Skeletal muscle tissue (tissue), 4 donors: Measurements from ENCODE around the gene TMEM108. TPM values are rescaled to one million over a fixed set of nuclear protein-coding genes. Genes with fewer than 3 reads are reported as not detected.

Source experiments
- H3K27ac ChIP-seq: one replicate; pipeline ENCODE4 v1.7.0; 2013; ENCODE audit warnings: mild to moderate bottlenecking, low read depth, low read length, inconsistent platforms
- H3K27me3 ChIP-seq, 3 donors: one replicate each; pipeline ENCODE4 v1.7.0; 2013; ENCODE audit warnings: low read length in 3 of 3; ENCODE audit not compliant: control insufficient read depth in 3 of 3, insufficient read depth in 3 of 3
- H3K36me3 ChIP-seq, 3 donors: one replicate each; pipeline ENCODE4 v1.7.0; 2013; ENCODE audit warnings: low read length in 3 of 3; ENCODE audit not compliant: control insufficient read depth in 3 of 3, insufficient read depth in 3 of 3
- H3K4me1 ChIP-seq, 3 donors: one replicate each; pipeline ENCODE4 v1.7.0; 2013; ENCODE audit warnings: low read length in 3 of 3, mild to moderate bottlenecking in 3 of 3; ENCODE audit not compliant: control insufficient read depth in 3 of 3, insufficient read depth in 3 of 3
- H3K4me3 ChIP-seq, 3 donors: one replicate each; pipeline ENCODE4 v1.7.0; 2013; ENCODE audit warnings: low read length in 3 of 3
- H3K9ac ChIP-seq, 3 donors: one replicate each; pipeline ENCODE4 v1.7.0; 2013; ENCODE audit warnings: low read length in 3 of 3, mild to moderate bottlenecking in 3 of 3, moderate library complexity in 2 of 3, low read depth in 1 of 3
- H3K9me3 ChIP-seq, 3 donors: one replicate each; pipeline ENCODE4 v1.7.0; 2013; ENCODE audit warnings: low read length in 3 of 3; ENCODE audit not compliant: control insufficient read depth in 3 of 3
- total RNA-seq: library from RNA; depleted of rRNA; stranded (reverse); fragments of >200 nt; gene quantifications from one replicate; pipeline ENCODE4 v1.2.3, GENCODE V29; 2014
- donor health status: Osteomylitis.

The TMEM108 gene
- total RNA-seq, 1 donor from 2014 or later = 7.3 TPM

DNA sequence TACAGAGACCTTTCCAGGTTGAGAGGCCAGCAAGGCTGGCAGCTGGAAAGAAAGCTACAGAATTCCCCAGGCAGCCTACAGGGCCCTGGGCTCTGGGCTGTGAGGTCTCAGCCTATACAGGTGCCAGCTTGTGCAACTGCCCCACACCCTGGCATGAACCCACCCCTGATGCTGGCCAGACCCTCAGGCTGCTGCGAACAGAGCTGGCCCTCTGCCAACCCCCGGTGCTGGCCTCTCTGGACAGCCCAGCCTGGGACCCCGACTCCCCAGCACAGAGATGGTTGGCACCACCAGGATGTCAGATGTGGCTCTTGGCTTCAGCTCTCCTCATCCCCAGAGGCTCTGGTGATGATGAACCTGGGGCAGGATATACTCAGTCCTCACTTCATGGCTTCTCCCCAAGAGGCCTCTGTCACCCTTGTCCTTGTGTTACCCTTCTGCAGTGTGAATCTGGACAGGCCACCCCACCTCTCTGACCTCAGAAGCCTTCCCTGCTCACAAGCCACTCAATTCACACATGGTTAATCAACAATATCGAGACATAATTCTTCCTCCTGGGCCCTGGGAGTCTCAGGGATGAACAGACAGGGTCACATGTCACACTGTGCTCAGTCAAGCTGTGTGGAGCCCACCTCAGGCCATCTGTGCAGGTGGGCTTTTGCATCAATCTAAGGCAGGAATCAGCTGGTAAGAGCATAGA, 350.7 kb downstream of the TMEM108 start:
- Histone ChIP-seq H3K4me3 (no peak overlapping the region), H3K36me3 (peaks cover 0 to 13% (median 5%) of the 10 kb centered on the region in 3 donors), H3K27me3 (no peaks in the 10 kb centered on the region), H3K9me3 (no peaks in the 10 kb centered on the region), H3K27ac (no peak overlapping the region), H3K4me1 (peaks cover 5 to 15% (median 14%) of the 10 kb centered on the region in 3 donors), H3K9ac (no peak overlapping the region)

GRCh38 chr3:133390715-133391114, 352.5 kb downstream of the TMEM108 start:
- H3K9ac ChIP-seq = no peak overlapping the region
- H3K27me3 ChIP-seq = no peaks in the 10 kb centered on the region
- no peaks in the 10 kb centered on the region for H3K9me3 ChIP-seq

GRCh38 chr3:133393204-133393603, 355.0 kb downstream of the TMEM108 start:
- H3K9me3 ChIP-seq = no peaks in the 10 kb centered on the region
- peaks cover 0 to 6% (median 5%) of the 10 kb centered on the region in 3 donors for H3K4me1 ChIP-seq
- no peaks in the 10 kb centered on the region for H3K27me3 ChIP-seq
- H3K4me3 ChIP-seq = no peak overlapping the region
- H3K36me3 ChIP-seq = peaks cover 0 to 13% (median 5%) of the 10 kb centered on the region in 3 donors
- H3K9ac ChIP-seq = no peak overlapping the region
- no peak overlapping the region for H3K27ac ChIP-seq

More at GRCh38 chr3:133390715-133391114, 352.5 kb downstream of the TMEM108 start:
- Histone ChIP-seq H3K27ac (no peak overlapping the region), H3K4me3 (no peak overlapping the region), H3K4me1 (peaks cover 0 to 6% (median 5%) of the 10 kb centered on the region in 3 donors), H3K36me3 (peaks cover 0 to 13% (median 5%) of the 10 kb centered on the region in 3 donors)

GRCh38 chr3:133393691-133394474, 355.7 kb downstream of the TMEM108 start:
- no peaks in the 10 kb centered on the region for H3K9me3 ChIP-seq
- H3K9ac ChIP-seq = no peak overlapping the region
- H3K27ac ChIP-seq = no peak overlapping the region
- peaks cover 0 to 13% (median 5%) of the 10 kb centered on the region in 3 donors for H3K36me3 ChIP-seq
- no peaks in the 10 kb centered on the region for H3K27me3 ChIP-seq
- H3K4me3 ChIP-seq = no peak overlapping the region
- peaks cover 0 to 6% (median 5%) of the 10 kb centered on the region in 3 donors for H3K4me1 ChIP-seq

DNA sequence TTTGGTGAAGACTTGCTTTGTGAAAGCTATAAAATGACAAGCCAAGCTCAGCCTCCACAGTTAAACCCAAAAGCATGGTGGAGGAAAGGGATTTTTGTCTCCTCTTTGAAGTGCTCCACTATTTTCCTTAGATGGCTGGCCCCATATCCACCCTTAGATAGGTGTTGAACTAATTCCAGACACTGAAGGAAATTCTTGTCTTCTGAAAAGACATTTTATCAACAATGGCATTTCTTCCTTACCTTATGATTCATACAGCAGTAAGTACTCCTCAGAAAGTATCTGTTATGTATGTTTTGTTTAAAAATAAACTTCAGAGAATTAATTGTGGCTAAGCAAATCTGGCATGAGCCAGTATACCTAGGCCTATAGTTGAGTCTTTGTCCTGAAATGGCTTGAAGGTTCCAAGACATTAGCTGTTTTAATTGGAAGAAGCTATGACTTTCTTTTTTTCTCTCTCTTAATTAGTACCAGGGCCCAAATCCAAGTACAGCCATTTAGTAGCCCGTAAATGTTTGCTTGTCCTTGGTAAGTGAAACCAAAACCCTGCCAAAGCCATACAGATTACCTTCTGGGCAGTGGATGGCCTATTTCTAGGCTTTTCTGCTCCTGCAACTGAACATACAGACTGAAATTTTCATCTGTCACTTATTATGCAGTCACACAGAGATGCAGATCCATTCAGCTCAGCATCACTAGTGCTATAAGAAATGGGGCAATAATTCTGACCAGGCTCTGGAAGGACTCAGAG, 356.5 kb downstream of the TMEM108 start:
- Histone ChIP-seq H3K4me1 (peaks cover 0 to 6% (median 5%) of the 10 kb centered on the region in 3 donors), H3K9ac (no peak overlapping the region), H3K27me3 (no peaks in the 10 kb centered on the region), H3K36me3 (peaks cover 0 to 13% (median 5%) of the 10 kb centered on the region in 3 donors), H3K9me3 (no peaks in the 10 kb centered on the region), H3K4me3 (no peak overlapping the region), H3K27ac (no peak overlapping the region)

GRCh38 chr3:133396906-133397305, 358.7 kb downstream of the TMEM108 start:
- Histone ChIP-seq H3K9ac (no peak overlapping the region), H3K36me3 (peaks cover 0 to 2% (median 0%) of the 10 kb centered on the region in 3 donors), H3K4me3 (no peak overlapping the region), H3K27ac (no peak overlapping the region), H3K27me3 (no peaks in the 10 kb centered on the region), H3K4me1 (peaks cover 0 to 6% (median 5%) of the 10 kb centered on the region in 3 donors), H3K9me3 (no peaks in the 10 kb centered on the region)

DNA sequence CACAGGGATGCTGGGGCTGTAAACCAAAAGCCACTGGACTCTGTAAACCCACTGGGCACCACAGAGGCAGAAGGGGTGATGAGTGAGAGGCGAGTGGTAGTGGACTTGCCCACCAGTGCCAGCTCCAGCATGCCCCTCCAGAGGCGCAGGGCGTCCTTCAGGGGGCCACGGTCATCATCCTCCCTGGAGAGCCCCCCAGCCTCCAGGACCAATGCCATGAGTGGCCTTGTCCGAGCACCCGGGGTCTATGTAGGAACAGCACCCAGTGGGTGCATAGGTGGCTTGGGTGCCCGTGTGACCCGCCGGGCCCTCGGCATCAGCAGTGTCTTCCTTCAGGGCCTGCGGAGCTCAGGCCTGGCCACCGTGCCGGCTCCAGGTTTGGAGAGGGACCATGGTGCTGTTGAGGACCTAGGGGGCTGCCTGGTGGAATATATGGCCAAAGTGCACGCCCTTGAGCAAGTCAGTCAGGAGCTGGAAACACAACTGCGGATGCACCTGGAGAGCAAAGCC, 361.9 kb downstream of the TMEM108 start, which contains the start of gene BFSP2:
BFSP2 (plus strand) TSS at position 51 of the 510 bp plus-strand sequence; CDS start at position 79, 28 bp downstream.
- H3K9me3 ChIP-seq = no peaks in the 10 kb centered on the region
- no peaks in the 10 kb centered on the region for H3K36me3 ChIP-seq
- no peak within 1 kb of the TSS for H3K27ac ChIP-seq
- H3K4me1 ChIP-seq = no peaks in the 10 kb centered on the region
- H3K27me3 ChIP-seq = no peaks in the 10 kb centered on the region
- no peak within 1 kb of the TSS for H3K9ac ChIP-seq
- H3K4me3 ChIP-seq = no peak within 1 kb of the TSS

DNA sequence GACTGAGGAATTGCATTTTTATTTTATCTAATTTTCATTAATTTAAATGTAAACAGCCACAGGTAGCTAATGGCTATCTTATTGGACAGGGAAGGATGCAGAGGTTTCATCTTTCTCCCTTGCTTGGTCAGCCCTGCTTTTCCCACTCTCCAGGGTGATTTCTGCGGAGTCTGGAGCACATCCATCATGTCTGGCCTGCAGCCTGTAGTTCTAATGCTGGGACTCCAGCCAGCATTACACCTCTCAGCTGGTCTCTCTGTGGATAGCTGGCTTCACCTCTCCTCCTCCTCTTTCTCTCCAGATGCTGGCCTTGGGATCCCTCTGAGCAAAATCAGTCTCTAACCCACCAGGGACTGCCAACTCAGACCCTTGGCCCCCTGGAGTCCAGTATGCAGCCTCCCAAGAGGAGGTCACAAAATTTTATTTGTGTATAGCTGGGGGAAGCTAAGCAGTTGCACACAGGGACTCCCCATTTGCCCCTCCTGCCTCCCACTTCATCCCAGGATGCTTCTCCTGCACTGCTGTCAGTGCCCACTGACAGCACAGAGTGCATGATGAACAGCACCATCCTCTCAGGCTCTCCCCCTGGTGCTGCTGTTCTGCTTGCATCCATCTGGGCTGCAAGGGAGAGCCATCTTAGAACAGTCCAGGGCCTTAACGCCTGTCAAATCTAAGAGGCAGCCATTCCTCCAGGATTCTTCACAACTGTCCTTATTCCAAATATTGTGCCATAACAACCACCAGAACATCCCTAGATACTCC, 363.4 kb downstream of the TMEM108 start:
- Histone ChIP-seq H3K9me3 (no peaks in the 10 kb centered on the region), H3K27ac (no peak overlapping the region), H3K4me1 (no peaks in the 10 kb centered on the region), H3K4me3 (no peak overlapping the region), H3K9ac (no peak overlapping the region), H3K27me3 (no peaks in the 10 kb centered on the region), H3K36me3 (no peaks in the 10 kb centered on the region)

- H3K4me3 ChIP-seq = no peak overlapping the region
Measured at GRCh38 chr3:133404920-133405319, 366.7 kb downstream of the TMEM108 start.

More at GRCh38 chr3:133404920-133405319, 366.7 kb downstream of the TMEM108 start:
- Histone ChIP-seq H3K27ac (no peak overlapping the region), H3K4me1 (no peaks in the 10 kb centered on the region), H3K9ac (no peak overlapping the region), H3K27me3 (peaks cover 0 to 2% (median 0%) of the 10 kb centered on the region in 3 donors), H3K36me3 (no peaks in the 10 kb centered on the region), H3K9me3 (no peaks in the 10 kb centered on the region)
